GM12878 (cell line): Measurements from ENCODE around the gene THRB. TPM values are rescaled to one million over a fixed set of nuclear protein-coding genes. Genes with fewer than 3 reads are reported as not detected.

Experiments
- ATAC-seq: fragments of 200-7000 bp; cut with Tn5 transposase; 3 replicates; pipeline ENCODE4 v1.9.1; 2020; ENCODE audit warnings: mild to moderate bottlenecking, moderate library complexity
- BruUV-seq: library from RNA; stranded (reverse); fragments of 400-500 nt; replicated peaks from 2 replicates; lab custom pipeline; 2021; lab: Mats Ljungman, UMichigan
- CTCF ChIA-PET: fragments of 300-600 bp; sonication (Branson Sonifier 250); formaldehyde crosslinking; extraction: SDS; loops from one replicate; lab custom pipeline; 2021; ENCODE audit warnings: inconsistent platforms; lab: Yijun Ruan, JAX
- POLR2A ChIA-PET: fragments of 350-600 bp; formaldehyde crosslinking; extraction: SDS; loops from one replicate; lab custom pipeline; 2021; ENCODE audit warnings: inconsistent platforms; lab: Charles Lee
- RAD21 ChIA-PET: fragments of 300-600 bp; sonication (Branson Sonifier 250); formaldehyde crosslinking; loops from one replicate; lab custom pipeline; 2023; ENCODE audit warnings: antibody characterized with exemption; ENCODE audit not compliant: unreplicated experiment; lab: Charles Lee
- SMC1A ChIA-PET: fragments of 300-600 bp; sonication (Branson Sonifier 250); formaldehyde crosslinking; loops from one replicate; lab custom pipeline; 2023; ENCODE audit not compliant: unreplicated experiment, uncharacterized antibody; lab: Charles Lee
- DNase-seq: peaks from one replicate; pipeline ENCODE4 v3.0.0-alpha.2; 2011; ENCODE audit warnings: low read depth, low spot score
- FAIRE-seq: peaks from 3 replicates; lab custom pipeline; 2011; peaks lifted over from hg19 to GRCh38; lab: Jason Lieb, UNC
- H2AFZ ChIP-seq: 2 replicates; pipeline ENCODE4 v1.6.0; 2011; ENCODE audit warnings: low read depth, low read length, control low read depth; ENCODE audit not compliant: control insufficient read depth
- H3K27ac ChIP-seq: 2 replicates; pipeline ENCODE4 v1.5.1; 2011; ENCODE audit warnings: control low read depth; ENCODE audit not compliant: control insufficient read depth, insufficient read depth
- H3K27me3 ChIP-seq, 2 experiments: replicated peaks in 1 of 2; 2 replicates each; pipeline versions ENCODE4 v1.6.0 to v1.6.1; 2011; ENCODE audit warnings: low read length in 1 of 2; ENCODE audit not compliant: control insufficient read depth in 2 of 2, insufficient read depth in 2 of 2
- H3K36me3 ChIP-seq, 2 experiments: 2 replicates each; pipeline ENCODE4 v1.5.1; 2011; ENCODE audit warnings: low read length in 1 of 2; ENCODE audit not compliant: control insufficient read depth in 2 of 2, insufficient read depth in 2 of 2
- H3K4me1 ChIP-seq: 2 replicates; pipeline ENCODE4 v1.6.1; 2011; ENCODE audit warnings: mild to moderate bottlenecking, low read length, moderate library complexity, mixed read lengths; ENCODE audit not compliant: control insufficient read depth, insufficient read depth
- H3K4me2 ChIP-seq: 2 replicates; pipeline ENCODE4 v1.6.0; 2011; ENCODE audit warnings: control low read depth; ENCODE audit not compliant: control insufficient read depth, insufficient read depth
- H3K4me3 ChIP-seq: fragments of 200-600 bp; sonication (generic); 2 replicates; pipeline ENCODE4 v1.5.1; 2016
- H3K79me2 ChIP-seq: 2 replicates; pipeline ENCODE4 v1.6.0; 2011; ENCODE audit warnings: low read length; ENCODE audit not compliant: control insufficient read depth, insufficient read depth
- H3K9ac ChIP-seq: 2 replicates; pipeline ENCODE4 v1.8.0; 2011; ENCODE audit warnings: low read length, control low read depth, mixed read lengths; ENCODE audit not compliant: control insufficient read depth, insufficient read depth
- H3K9me3 ChIP-seq: replicated peaks from 3 replicates; pipeline ENCODE4 v1.5.1; 2011; ENCODE audit warnings: mild to moderate bottlenecking, low read length; ENCODE audit not compliant: control insufficient read depth, insufficient read depth
- H4K20me1 ChIP-seq: 2 replicates; pipeline ENCODE4 v1.6.0; 2011; ENCODE audit not compliant: control insufficient read depth, insufficient read depth
- ATF7 ChIP-seq: fragments of 450-650 bp; IDR thresholded peaks from 2 replicates; pipeline ENCODE4 v1.6.1; 2016; ENCODE audit warnings: low read depth, mild to moderate bottlenecking
- BACH1 ChIP-seq: fragments of 450-650 bp; IDR thresholded peaks from 2 replicates; pipeline ENCODE4 v1.6.1; 2017; ENCODE audit warnings: mild to moderate bottlenecking, borderline replicate concordance
- CBFB ChIP-seq: IDR thresholded peaks from 2 replicates; pipeline ENCODE4 v1.6.1; 2016; ENCODE audit warnings: antibody characterized with exemption, low read depth
- EED ChIP-seq: sonication (generic); IDR thresholded peaks from 2 replicates; pipeline ENCODE4 v1.6.1; 2016; ENCODE audit warnings: antibody characterized with exemption, low read depth
- HDAC2 ChIP-seq: fragments of 200-600 bp; sonication (generic); IDR thresholded peaks from 2 replicates; pipeline ENCODE4 v1.6.1; 2017
- HDGF ChIP-seq: fragments of 450-650 bp; IDR thresholded peaks from 2 replicates; pipeline ENCODE4 v1.6.1; 2016; ENCODE audit warnings: antibody characterized with exemption
- MTA3 ChIP-seq: IDR thresholded peaks from 2 replicates; pipeline ENCODE4 v1.6.1; 2012; ENCODE audit warnings: low read length, inconsistent platforms, borderline replicate concordance
- SP1 ChIP-seq: IDR thresholded peaks from one replicate; pipeline ENCODE4 v1.6.1; 2011; ENCODE audit warnings: low read depth, low read length
- in situ Hi-C: fragments of 300-500 bp; cut with MboI; formaldehyde crosslinking; loops from 9 replicates; pipeline ENCODE4 v1.14.3; 2018; ENCODE audit warnings: mixed read lengths
- intact Hi-C: fragments of 100-400 bp; cut with micrococcal nuclease; formaldehyde crosslinking; loops from one replicate; pipeline ENCODE4 v1.14.2; 2022; ENCODE audit not compliant: unreplicated experiment
- polyA plus RNA-seq, 11 experiments: library from polyadenylated mRNA; depleted of rRNA in 4 of 11; unstranded in 6 of 11; stranded (reverse) in 5 of 11; fragments of >200 nt; fragmentation: Nextera tagmentation in 4 of 11; fragmentation: Illumina TruSeq in 1 of 11; extraction: Ambion mirVana in 4 of 11; extraction: Trizol in 1 of 11; gene quantifications; 1 replicate in 1 of 11; 2 replicates in 10 of 11; pipeline versions ENCODE4 v1.2.1 to v1.2.3, GENCODE V29; 2011 to 2016; ENCODE audit warnings: inconsistent platforms in 2 of 11, missing spikeins in 2 of 11, low read depth in 1 of 11
- total RNA-seq, 4 experiments: library from RNA; depleted of rRNA in 3 of 4; stranded (reverse); fragments of >200 nt in 3 of 4; fragmentation: Illumina TruSeq in 1 of 4; extraction: Trizol in 1 of 4; gene quantifications; 2 replicates each; pipeline versions ENCODE4 v1.2.1 to v1.2.3, GENCODE V29; 2013 to 2021
- TF ChIP-seq, protein P1 (sequence below): IDR thresholded peaks from 2 replicates; pipeline ENCODE4 v1.6.1; 2011; ENCODE audit warnings: low read depth, mild to moderate bottlenecking, low read length, moderate library complexity, borderline replicate concordance; ENCODE audit errors: extremely low read depth

THRB gene
- total and polyA plus RNA-seq, 10 of the 15 experiments (the other 5 are each of a cell fraction or from before 2014, with no cell fraction given): 0.05 TPM; not detected in 9

DNA sequence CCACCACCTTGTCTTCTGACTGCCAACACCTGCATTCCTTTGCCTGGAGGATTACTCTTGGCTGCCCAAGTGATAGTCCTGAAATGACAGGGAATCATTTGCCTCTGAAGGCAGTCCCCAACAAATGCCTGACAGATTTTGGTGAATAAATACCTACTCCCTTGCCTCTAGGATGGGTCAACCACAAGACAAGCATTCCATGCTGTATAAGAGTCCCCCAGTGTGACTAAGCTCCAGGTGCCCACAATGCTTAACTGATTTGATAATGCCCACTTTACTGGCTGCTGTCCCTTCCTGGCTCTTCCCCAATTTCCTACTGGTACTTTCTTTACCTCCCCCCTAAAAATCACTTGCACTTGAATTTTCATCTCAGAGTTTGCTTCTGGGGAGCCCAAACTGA lies 14.8 kb downstream of the THRB start:
- RAD21 ChIA-PET: no interaction called here
- in situ Hi-C loops: no loop called here
- Histone ChIP-seq H3K27me3 (no peaks in the 10 kb centered on the region), H3K79me2 (no peaks in the 10 kb centered on the region), H3K4me2 (no peak overlapping the region), H3K4me3 (no peak overlapping the region), H4K20me1 (no peaks in the 10 kb centered on the region), H2AFZ (no peak overlapping the region), H3K9ac (no peak overlapping the region), H3K9me3 (no peaks in the 10 kb centered on the region), H3K27ac (no peak overlapping the region), H3K36me3 (no peaks in the 10 kb centered on the region), H3K4me1 (no peaks in the 10 kb centered on the region)
- intact Hi-C loops: no loop called here
- FAIRE-seq: no peak
- TF ChIP-seq MTA3 (no peak), HDGF (no peak), ATF7 (no peak), CBFB (no peak), HDAC2 (no peak), SP1 (no peak), BACH1 (no peak), EED (no peak)
- TF ChIP-seq, protein P1, sequence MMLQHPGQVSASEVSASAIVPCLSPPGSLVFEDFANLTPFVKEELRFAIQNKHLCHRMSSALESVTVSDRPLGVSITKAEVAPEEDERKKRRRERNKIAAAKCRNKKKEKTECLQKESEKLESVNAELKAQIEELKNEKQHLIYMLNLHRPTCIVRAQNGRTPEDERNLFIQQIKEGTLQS: no peak
- SMC1A ChIA-PET: no interaction called here
- DNase-seq: no peak
- POLR2A ChIA-PET: no interaction called here
- CTCF ChIA-PET: interaction anchor here (0.6 kb wide), 1 partner anchor 342 kb away, joined by 3 read pairs; no protein-coding TSS in a partner anchor
- no peak for ATAC-seq
- no TSS peak for BruUV-seq
